Endothelial cell of umbilical vein (primary cell): ENCODE data around the gene EPHA4. TPM values are rescaled to one million over a fixed set of nuclear protein-coding genes. Genes with fewer than 3 reads are reported as not detected.

ENCODE experiments used
- BruUV-seq: library from RNA; stranded (reverse); fragments of 400-500 nt; replicated peaks from 2 replicates; lab custom pipeline; 2021; lab: Mats Ljungman, UMichigan
- CTCF ChIA-PET: fragments of 300-600, 350-600 bp; sonication (Branson Sonifier 250); formaldehyde crosslinking; loops from one replicate; lab custom pipeline; 2021; ENCODE audit warnings: antibody characterized with exemption, inconsistent platforms; lab: Charles Lee
- POLR2A ChIA-PET: fragments of 300-600, 350-600 bp; sonication (Branson Sonifier 250); formaldehyde crosslinking; loops from one replicate; lab custom pipeline; 2021; ENCODE audit warnings: antibody characterized with exemption, inconsistent platforms; lab: Charles Lee
- DNase-seq: peaks from one replicate; pipeline ENCODE4 v3.0.0-alpha.2; 2011; ENCODE audit warnings: low read depth, low spot score
- FAIRE-seq: peaks from 2 replicates; lab custom pipeline; 2011; peaks lifted over from hg19 to GRCh38; lab: Jason Lieb, UNC
- H2AFZ ChIP-seq: 2 replicates; pipeline ENCODE4 v1.6.0; 2012; ENCODE audit warnings: low read depth, low read length, control low read depth, inconsistent platforms
- H3K27ac ChIP-seq: 2 replicates; pipeline ENCODE4 v1.5.1; 2011; ENCODE audit warnings: low read depth, mild to moderate bottlenecking, control low read depth, low read length, moderate library complexity; ENCODE audit not compliant: insufficient read depth
- H3K27me3 ChIP-seq, 2 experiments: 2 replicates each; pipeline versions ENCODE4 v1.6.0 to v1.6.1; 2011; ENCODE audit warnings: low read length in 2 of 2, mixed read lengths in 1 of 2; ENCODE audit not compliant: control insufficient read depth in 2 of 2, insufficient read depth in 2 of 2
- H3K36me3 ChIP-seq, 2 experiments: 2 replicates in 1 of 2; 3 replicates in 1 of 2; pipeline ENCODE4 v1.5.1; 2011; ENCODE audit warnings: low read length in 2 of 2, mild to moderate bottlenecking in 1 of 2, moderate library complexity in 1 of 2; ENCODE audit not compliant: control insufficient read depth in 2 of 2, insufficient read depth in 2 of 2; ENCODE audit errors: extremely low read depth in 1 of 2
- H3K4me1 ChIP-seq: 3 replicates; pipeline ENCODE4 v1.5.1; 2011; ENCODE audit warnings: mild to moderate bottlenecking, low read length; ENCODE audit not compliant: control insufficient read depth, insufficient read depth; ENCODE audit errors: extremely low read depth
- H3K4me2 ChIP-seq: 2 replicates; pipeline ENCODE4 v1.6.1; 2011; ENCODE audit warnings: low read length, control low read depth, mixed read lengths; ENCODE audit not compliant: insufficient read depth
- H3K4me3 ChIP-seq, 3 experiments: fragments of 200-600 bp in 1 of 3; sonication (generic), shearing (Covaris generic) in 1 of 3; replicated peaks in 1 of 3; 2 replicates each; pipeline ENCODE4 v1.5.1; 2011 to 2016; ENCODE audit warnings: control low read depth in 3 of 3, low read length in 3 of 3, mild to moderate bottlenecking in 2 of 3, inconsistent platforms in 1 of 3, low read depth in 1 of 3, moderate library complexity in 1 of 3; ENCODE audit not compliant: insufficient read depth in 1 of 3
- H3K79me2 ChIP-seq: 2 replicates; pipeline ENCODE4 v1.6.0; 2012; ENCODE audit warnings: low read length, inconsistent platforms; ENCODE audit not compliant: control insufficient read depth, insufficient read depth
- H3K9ac ChIP-seq: replicated peaks from 2 replicates; pipeline ENCODE3; 2011; ENCODE audit warnings: low read length, control low read depth; ENCODE audit not compliant: insufficient read depth; ENCODE audit errors: extremely low read depth
- H3K9me1 ChIP-seq: replicated peaks from 3 replicates; pipeline ENCODE4 v1.6.0; 2011; ENCODE audit warnings: mild to moderate bottlenecking, low read length; ENCODE audit not compliant: control insufficient read depth, insufficient read depth; ENCODE audit errors: extremely low read depth
- H3K9me3 ChIP-seq: replicated peaks from 2 replicates; pipeline ENCODE4 v1.5.1; 2012; ENCODE audit warnings: low read length, inconsistent platforms; ENCODE audit not compliant: control insufficient read depth, insufficient read depth
- H4K20me1 ChIP-seq: replicated peaks from 2 replicates; pipeline ENCODE3; 2011; ENCODE audit warnings: mild to moderate bottlenecking, low read length; ENCODE audit not compliant: control insufficient read depth, insufficient read depth; ENCODE audit errors: extremely low read depth
- CTCF ChIP-seq, 2 donors: IDR thresholded peaks; 1 replicate in 1 of 2; 2 replicates in 1 of 2; pipeline ENCODE4 v1.5.1; 2011; ENCODE audit warnings: low read length in 2 of 2, mild to moderate bottlenecking in 2 of 2, moderate library complexity in 2 of 2, control low read depth in 1 of 2, inconsistent platforms in 1 of 2, low read depth in 1 of 2; ENCODE audit not compliant: insufficient read depth in 1 of 2; ENCODE audit errors: extremely low read depth in 1 of 2
- EZH2 ChIP-seq: IDR thresholded peaks from 2 replicates; pipeline ENCODE4 v1.6.1; 2012; ENCODE audit warnings: borderline replicate concordance, low read depth, mild to moderate bottlenecking, moderate library complexity, low read length, inconsistent platforms; ENCODE audit not compliant: severe bottlenecking
- FOS ChIP-seq: IDR thresholded peaks from 2 replicates; pipeline ENCODE4 v1.6.1; 2011; ENCODE audit warnings: mild to moderate bottlenecking, low read length, moderate library complexity, borderline replicate concordance; ENCODE audit not compliant: insufficient read depth
- GATA2 ChIP-seq: IDR thresholded peaks from 2 replicates; pipeline ENCODE4 v1.7.0; 2011; ENCODE audit warnings: low read depth, mild to moderate bottlenecking, moderate library complexity, mixed read lengths, low read length; ENCODE audit not compliant: insufficient read length, insufficient read depth
- JUN ChIP-seq: IDR thresholded peaks from 2 replicates; pipeline ENCODE4 v1.6.1; 2011; ENCODE audit warnings: borderline replicate concordance, low read depth; ENCODE audit not compliant: insufficient read length, insufficient read depth
- MYC ChIP-seq: IDR thresholded peaks from one replicate; pipeline ENCODE4 v1.6.1; 2011; ENCODE audit warnings: mild to moderate bottlenecking, low read depth, low read length
- POLR2A ChIP-seq: IDR thresholded peaks from 2 replicates; pipeline ENCODE4 v1.6.1; 2012; ENCODE audit warnings: low read depth, mild to moderate bottlenecking, control low read depth, low read length
- POLR2AphosphoS5 ChIP-seq: IDR thresholded peaks from 2 replicates; pipeline ENCODE4 v1.6.1; 2012; ENCODE audit warnings: low read depth, mild to moderate bottlenecking, control low read depth, low read length, moderate library complexity; ENCODE audit not compliant: insufficient read depth
- dilution Hi-C: fragments of 300-500 bp; cut with MboI; formaldehyde crosslinking; loops from one replicate; pipeline ENCODE4 v1.15.0; 2019; ENCODE audit warnings: low sequenced_read_pairs; ENCODE audit not compliant: extremely low pct_ligation_motif_present
- intact Hi-C: fragments of 100-400 bp; cut with micrococcal nuclease; formaldehyde crosslinking; loops from one replicate; pipeline ENCODE4 v1.10.0; 2022
- polyA plus RNA-seq, 4 experiments: library from polyadenylated mRNA; depleted of rRNA in 3 of 4; stranded (reverse) in 3 of 4; unstranded in 1 of 4; fragments of >200 nt; gene quantifications; 2 replicates each; pipeline versions ENCODE4 v1.2.1 to v1.2.3, GENCODE V29; 2011 to 2012; ENCODE audit warnings: missing spikeins in 1 of 4
- total RNA-seq: library from RNA; stranded (reverse); gene quantifications from 2 replicates; pipeline ENCODE4 v1.2.3, GENCODE V29; 2021
- TF ChIP-seq, protein P1 (sequence below): IDR thresholded peaks from 2 replicates; pipeline ENCODE4 v1.6.1; 2011; ENCODE audit not compliant: insufficient read depth, insufficient read length

Gene EPHA4
- total and polyA plus RNA-seq, 2 donors (not counting 3 experiments of a cell fraction or from before 2014, with no cell fraction given): 11.9 to 19.8 TPM

- H3K27ac ChIP-seq: no peak overlapping the region
- no TSS peak for BruUV-seq
- dilution Hi-C loops: no loop called here
- intact Hi-C loops: no loop called here
- no peaks in the 10 kb centered on the region for H3K9me3 ChIP-seq
- TF ChIP-seq POLR2AphosphoS5 (no peak), POLR2A (no peak), GATA2 (no peak), FOS (no peak), EZH2 (no peak), CTCF (IDR thresholded peaks at IDR 0.05; ENCODE audit: extremely low read depth in 1 of 2, insufficient read depth in 1 of 2, low read depth in 1 of 2, low read length in 2 of 2) (no peak), MYC (no peak), JUN (no peak)
- TF ChIP-seq, protein P1, sequence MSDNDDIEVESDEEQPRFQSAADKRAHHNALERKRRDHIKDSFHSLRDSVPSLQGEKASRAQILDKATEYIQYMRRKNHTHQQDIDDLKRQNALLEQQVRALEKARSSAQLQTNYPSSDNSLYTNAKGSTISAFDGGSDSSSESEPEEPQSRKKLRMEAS: no peak
- no peak for DNase-seq
- H3K27me3 ChIP-seq: no peaks in the 10 kb centered on the region
- POLR2A ChIA-PET: no interaction called here
- no peak overlapping the region for H3K9ac ChIP-seq
- no peaks in the 10 kb centered on the region for H3K9me1 ChIP-seq
- peaks cover 0 to 2% of the 10 kb centered on the region in 2 experiments for H3K36me3 ChIP-seq
- no peak overlapping the region for H2AFZ ChIP-seq
- H3K79me2 ChIP-seq: no peaks in the 10 kb centered on the region
- no peak overlapping the region for H3K4me2 ChIP-seq
- CTCF ChIA-PET: no interaction called here
- H3K4me1 ChIP-seq: peaks cover 8% of the 10 kb centered on the region
- H4K20me1 ChIP-seq: no peaks in the 10 kb centered on the region
- H3K4me3 ChIP-seq: no peak overlapping the region
- no peak for FAIRE-seq
These were observed 121.8 kb downstream of the EPHA4 start for GRCh38 chr2:221450280-221450679.
